PC-9 (cell line): ENCODE results near the gene NRG2. TPM values are rescaled to one million over a fixed set of nuclear protein-coding genes. Genes with fewer than 3 reads are reported as not detected.

Source experiments
- BruUV-seq: library from RNA; stranded (reverse); fragments of 400-500 nt; replicated peaks from 2 replicates; lab custom pipeline; 2021; lab: Mats Ljungman, UMichigan
- CTCF ChIA-PET: fragments of 300-600 bp; sonication (Branson Sonifier 250); formaldehyde crosslinking; loops from one replicate; lab custom pipeline; 2022; ENCODE audit warnings: antibody characterized with exemption; lab: Charles Lee
- POLR2A ChIA-PET: fragments of 300-600 bp; sonication (Branson Sonifier 250); formaldehyde crosslinking; loops from one replicate; lab custom pipeline; 2022; ENCODE audit warnings: antibody characterized with exemption; ENCODE audit not compliant: unreplicated experiment; lab: Charles Lee
- DNase-seq, 2 experiments: peaks; one replicate each; pipeline versions ENCODE4 v3.0.0 to v3.0.0-alpha.2; 2015 to 2022; ENCODE audit warnings: mixed read lengths in 1 of 2
- H2AFZ ChIP-seq: fragments of 200-600 bp; sonication (generic); 2 replicates; pipeline ENCODE4 v1.8.1; 2017; ENCODE audit warnings: antibody characterized with exemption
- H3F3A ChIP-seq: fragments of 200-600 bp; sonication (generic); 2 replicates; pipeline ENCODE4 v1.8.1; 2017; ENCODE audit warnings: antibody characterized with exemption, mild to moderate bottlenecking, low read depth; ENCODE audit not compliant: insufficient read depth
- H3K27ac ChIP-seq: fragments of 200-600 bp; sonication (generic); 2 replicates; pipeline ENCODE4 v1.6.1; 2016; ENCODE audit warnings: mixed run types
- H3K27me3 ChIP-seq: fragments of 200-600 bp; sonication (generic); 2 replicates; pipeline ENCODE4 v1.6.1; 2016; ENCODE audit warnings: low read depth, mixed run types; ENCODE audit not compliant: insufficient read depth
- H3K36me3 ChIP-seq: fragments of 200-600 bp; sonication (generic); 2 replicates; pipeline ENCODE4 v1.6.1; 2016; ENCODE audit warnings: low read depth, mixed run types
- H3K4me1 ChIP-seq: fragments of 200-600 bp; sonication (generic); replicated peaks from 2 replicates; pipeline ENCODE4 v1.6.1; 2016; ENCODE audit warnings: mixed run types; ENCODE audit not compliant: insufficient read depth
- H3K4me2 ChIP-seq: fragments of 200-600 bp; sonication (generic); 2 replicates; pipeline ENCODE4 v1.6.1; 2017; ENCODE audit warnings: mixed run types
- H3K4me3 ChIP-seq: fragments of 200-600 bp; sonication (generic); 2 replicates; pipeline ENCODE4 v1.6.1; 2016; ENCODE audit warnings: mixed run types
- H3K79me2 ChIP-seq: fragments of 200-600 bp; sonication (generic); 2 replicates; pipeline ENCODE4 v1.6.1; 2017; ENCODE audit warnings: low read depth, mixed run types
- H3K9me2 ChIP-seq: fragments of 200-600 bp; sonication (generic); 2 replicates; pipeline ENCODE4 v1.8.1; 2017; ENCODE audit warnings: mild to moderate bottlenecking; ENCODE audit not compliant: insufficient read depth
- H3K9me3 ChIP-seq: fragments of 200-600 bp; sonication (generic); 2 replicates; pipeline ENCODE4 v1.8.1; 2016; ENCODE audit warnings: low read depth; ENCODE audit not compliant: insufficient read depth
- H4K20me1 ChIP-seq: fragments of 200-600 bp; sonication (generic); 2 replicates; pipeline ENCODE4 v1.8.1; 2017; ENCODE audit not compliant: insufficient read depth
- CTCF ChIP-seq: fragments of 200-600 bp; sonication (generic); conservative IDR thresholded peaks from 2 replicates; pipeline ENCODE4 v1.6.1; 2017; ENCODE audit warnings: mixed run types, antibody characterized with exemption, mild to moderate bottlenecking, moderate library complexity
- EZH2 ChIP-seq: fragments of 200-600 bp; sonication (generic); IDR thresholded peaks from 2 replicates; pipeline ENCODE4 v1.8.0; 2017; ENCODE audit warnings: antibody characterized with exemption, low read depth
- intact Hi-C: fragments of 100-400 bp; cut with micrococcal nuclease; formaldehyde crosslinking; loops from one replicate; pipeline ENCODE4 v1.10.0; 2022; ENCODE audit not compliant: unreplicated experiment
- total RNA-seq: library from RNA; stranded (reverse); gene quantifications from 2 replicates; pipeline ENCODE4 v1.2.3, GENCODE V29; 2021

NRG2 gene
- total RNA-seq, 1 experiment from 2014 or later = not detected

GRCh38 chr5:139856714-139857113 is 186.4 kb downstream of the NRG2 start:
- ChIA-PET CTCF (no interaction called here), POLR2A (no interaction called here)
- no TSS peak for BruUV-seq

GRCh38 chr5:139855946-139856540 is 187.1 kb downstream of the NRG2 start:
- Histone ChIP-seq H3K27ac (no peak overlapping the region), H3K4me1 (no peaks in the 10 kb centered on the region), H3K4me3 (no peak overlapping the region), H2AFZ (no peak overlapping the region), H3K36me3 (no peaks in the 10 kb centered on the region), H3K4me2 (no peak overlapping the region), H3K79me2 (no peaks in the 10 kb centered on the region), H4K20me1 (no peaks in the 10 kb centered on the region), H3K27me3 (peaks cover 16% of the 10 kb centered on the region; the same call in 1 of the 2 replicates), H3K9me2 (no peaks in the 10 kb centered on the region), H3K9me3 (no peaks in the 10 kb centered on the region), H3F3A (no peaks in the 10 kb centered on the region)
- no peak for TF ChIP-seq EZH2
- TF ChIP-seq CTCF = no peak
- ChIA-PET POLR2A (no interaction called here), CTCF (no interaction called here)
- no TSS peak for BruUV-seq
- intact Hi-C loops = no loop called here
- DNase-seq = no peak

More at GRCh38 chr5:139856714-139857113, 186.4 kb downstream of the NRG2 start:
- H3K4me3 ChIP-seq = no peak overlapping the region
- no peaks in the 10 kb centered on the region for H3K9me2 ChIP-seq
- no peak overlapping the region for H2AFZ ChIP-seq
- H3K4me1 ChIP-seq = no peaks in the 10 kb centered on the region
- H3K79me2 ChIP-seq = no peaks in the 10 kb centered on the region
- no peaks in the 10 kb centered on the region for H3K9me3 ChIP-seq
- peaks cover 16% of the 10 kb centered on the region; the same call in 1 of the 2 replicates for H3K27me3 ChIP-seq
- intact Hi-C loops = no loop called here
- no peak overlapping the region for H3K4me2 ChIP-seq
- H3F3A ChIP-seq = no peaks in the 10 kb centered on the region
- no peak overlapping the region for H3K27ac ChIP-seq
- no peaks in the 10 kb centered on the region for H4K20me1 ChIP-seq
- DNase-seq = no peak
- H3K36me3 ChIP-seq = no peaks in the 10 kb centered on the region
- TF ChIP-seq EZH2 = no peak
- TF ChIP-seq CTCF = no peak

- POLR2A ChIA-PET = no interaction called here
- intact Hi-C loops = no loop called here
- TF ChIP-seq EZH2 (no peak), CTCF (no peak)
- H3K36me3 ChIP-seq = no peaks in the 10 kb centered on the region
- H3K4me2 ChIP-seq = no peak overlapping the region
- no peak overlapping the region for H2AFZ ChIP-seq
- H3K79me2 ChIP-seq = no peaks in the 10 kb centered on the region
- H3K27ac ChIP-seq = no peak overlapping the region
- no peaks in the 10 kb centered on the region for H3F3A ChIP-seq
- H3K4me1 ChIP-seq = no peaks in the 10 kb centered on the region
- DNase-seq = no peak
- no peaks in the 10 kb centered on the region for H3K9me3 ChIP-seq
- no peak overlapping the region for H3K4me3 ChIP-seq
- CTCF ChIA-PET = interaction anchor here (0.6 kb wide), 1 partner anchor 336 kb away, joined by 5 read pairs; no protein-coding TSS in a partner anchor
- BruUV-seq = no TSS peak
- no peaks in the 10 kb centered on the region for H4K20me1 ChIP-seq
- H3K27me3 ChIP-seq = peaks cover 16% of the 10 kb centered on the region; the same call in 1 of the 2 replicates
- no peaks in the 10 kb centered on the region for H3K9me2 ChIP-seq
Measured at GRCh38 chr5:139855451-139855850, 187.6 kb downstream of the NRG2 start.
